ENCODE results near the gene NTRK3.

GRCh38 chr15:88121968-88122530, 134.5 kb downstream of the NTRK3 start:
- no peak for TF ChIP-seq EZH2 (conservative IDR thresholded peaks at IDR 0.05; ENCODE audit: low read depth, low read length)
- no peak for TF ChIP-seq POLR2AphosphoS2 (IDR thresholded peaks at IDR 0.05; ENCODE audit: low read depth, low read length)
- no peak for TF ChIP-seq LRRFIP1 (CRISPR knock-in tag; conservative IDR thresholded peaks at IDR 0.05)
- no peak for TF ChIP-seq CREB3 (CRISPR knock-in tag; IDR thresholded peaks at IDR 0.05)
- no peak for TF ChIP-seq TSC22D2 (CRISPR knock-in tag; IDR thresholded peaks at IDR 0.05; ENCODE audit: borderline replicate concordance)
- TF ChIP-seq POLR2A (IDR thresholded peaks at IDR 0.05; ENCODE audit: insufficient read depth in 1 of 2, low read depth in 2 of 2, low read length in 2 of 2): no peak
- TF ChIP-seq CTCF (CRISPR knock-in tag; IDR thresholded peaks at IDR 0.05): no peak
- no peak for TF ChIP-seq TAF1 (CRISPR knock-in tag; IDR thresholded peaks at IDR 0.05)
- no peak for TF ChIP-seq E2F1 (CRISPR knock-in tag; IDR thresholded peaks at IDR 0.05)
- TF ChIP-seq NR1H2 (CRISPR knock-in tag; IDR thresholded peaks at IDR 0.05; ENCODE audit: borderline replicate concordance, low read depth): no peak
- TF ChIP-seq HMGXB4 (CRISPR knock-in tag; IDR thresholded peaks at IDR 0.05; ENCODE audit: borderline replicate concordance in 1 of 2, low read depth in 1 of 2): no peak
- TF ChIP-seq TMF1 (CRISPR knock-in tag; IDR thresholded peaks at IDR 0.05; ENCODE audit: low read depth): no peak
